Measurements from ENCODE around the gene SRSF12.
A peak's percentile ranks its signal among the peaks of the same experiment; 100 is the strongest.

- no peak for TF ChIP-seq POLR2A (IDR thresholded peaks at IDR 0.05)
- no peak for TF ChIP-seq CTCF (IDR thresholded peaks at IDR 0.05)
- peak in 3 of 4 donors; percentile 0 to 21 (median 15) for TF ChIP-seq POLR2AphosphoS5 (IDR thresholded peaks at IDR 0.05)
Measured at GRCh38 chr6:89082486-89082891, 35.4 kb downstream of the SRSF12 start.

All from sigmoid colon (tissue), 4 donors.